Fibroblast of skin of left quadriceps (primary cell): ENCODE measurements around the gene NOB1.
"Not testable (repeated sequence)": the region's sequence is repeated elsewhere in the genome, so short reads cannot be mapped to it uniquely, and the experiment has no call there.

Experiments
- DNase-seq, 2 experiments: peaks; one replicate each; pipeline ENCODE4 v3.0.0-alpha.2; 2013; ENCODE audit warnings: low read depth in 2 of 2

The NOB1 gene

GRCh38 chr16:69754469-69755310 is at the start of gene NOB1:
TSS of gene NOB1 (minus strand) at chr16:69754926. CDS start at chr16:69754910, 16 bp downstream.
- peak; percentile 87 to 88 for DNase-seq

GRCh38 chr16:69804297-69804696 is 49.6 kb upstream of the NOB1 start:
- no peak for DNase-seq

- no peak for DNase-seq
Measured at GRCh38 chr16:69799611-69800031, 44.9 kb upstream of the NOB1 start.

- DNase-seq, result no peak
Measured at GRCh38 chr16:69798466-69798865, 43.7 kb upstream of the NOB1 start.

- DNase-seq, result peak; percentile 38 to 42
Measured at GRCh38 chr16:69796285-69797118, 41.8 kb upstream of the NOB1 start.

GRCh38 chr16:69794486-69794885 is 39.8 kb upstream of the NOB1 start:
- DNase-seq, result no peak

- no peak for DNase-seq
Measured at GRCh38 chr16:69793526-69793925, 38.8 kb upstream of the NOB1 start.

- DNase-seq, result not testable (repeated sequence)
Measured at GRCh38 chr16:69791391-69791847, 36.7 kb upstream of the NOB1 start.

GRCh38 chr16:69787883-69788282 is 33.2 kb upstream of the NOB1 start:
- no peak for DNase-seq

- peak in 1 of 2 experiments; percentile 5 for DNase-seq
Measured at GRCh38 chr16:69784586-69784985, 29.9 kb upstream of the NOB1 start.

- DNase-seq, result no peak
Measured at GRCh38 chr16:69781118-69781517, 26.4 kb upstream of the NOB1 start.

- no peak for DNase-seq
Measured at GRCh38 chr16:69779724-69780123, 25.0 kb upstream of the NOB1 start.

GRCh38 chr16:69775563-69775962 is 20.8 kb upstream of the NOB1 start:
- no peak for DNase-seq

GRCh38 chr16:69773260-69773947 is 18.7 kb upstream of the NOB1 start:
- no peak for DNase-seq

GRCh38 chr16:69771651-69771967 is 16.9 kb upstream of the NOB1 start:
- no peak for DNase-seq

- DNase-seq, result no peak
Measured at GRCh38 chr16:69769404-69769803, 14.7 kb upstream of the NOB1 start.

- DNase-seq, result no peak
Measured at GRCh38 chr16:69768666-69769065, 13.9 kb upstream of the NOB1 start.

GRCh38 chr16:69767459-69768229 is 12.9 kb upstream of the NOB1 start:
- no peak for DNase-seq

- no peak for DNase-seq
Measured at GRCh38 chr16:69763599-69763942, 8.8 kb upstream of the NOB1 start.

GRCh38 chr16:69762814-69763598 is 8.3 kb upstream of the NOB1 start:
- no peak for DNase-seq
